Natural killer cell (primary cell): ENCODE results near the gene TBC1D9. TPM values are rescaled to one million over a fixed set of nuclear protein-coding genes. Genes with fewer than 3 reads are reported as not detected.

Experiments
- ATAC-seq, 3 donors: fragments of 150-1000 bp in 2 of 3; fragments of 200-7000 bp in 1 of 3; cut with Tn5 transposase; 1 replicate in 1 of 3; 2 replicates in 2 of 3; pipeline ENCODE4 v1.10.0; 2021; ENCODE audit warnings: mild to moderate bottlenecking in 2 of 3, moderate library complexity in 2 of 3
- DNase-seq, 2 donors: peaks; one replicate each; pipeline versions ENCODE4 v3.0.0 to v3.0.0-alpha.2; 2013 to 2021; ENCODE audit warnings: mixed read lengths in 1 of 2
- H3K27ac ChIP-seq: one replicate; pipeline ENCODE4 v1.5.1; 2013; ENCODE audit warnings: mild to moderate bottlenecking, low read length
- H3K27me3 ChIP-seq: one replicate; pipeline ENCODE4 v1.6.1; 2013; ENCODE audit warnings: low read length; ENCODE audit not compliant: control insufficient read depth, insufficient read depth
- H3K36me3 ChIP-seq: one replicate; pipeline ENCODE4 v1.6.1; 2013; ENCODE audit warnings: low read length; ENCODE audit not compliant: control insufficient read depth, insufficient read depth
- H3K4me1 ChIP-seq: one replicate; pipeline ENCODE4 v1.6.1; 2013; ENCODE audit warnings: low read length; ENCODE audit not compliant: control insufficient read depth, insufficient read depth
- H3K4me3 ChIP-seq: one replicate; pipeline ENCODE4 v1.5.1; 2013; ENCODE audit warnings: low read length
- H3K9me3 ChIP-seq: one replicate; pipeline ENCODE4 v1.6.1; 2013; ENCODE audit warnings: low read length; ENCODE audit not compliant: control insufficient read depth, insufficient read depth
- H3K27ac Mint-ChIP-seq, 2 donors: one replicate each; pipeline ENCODE4 v1.8.0; 2022; ENCODE audit warnings: mild to moderate bottlenecking in 2 of 2, mixed read lengths in 2 of 2, moderate library complexity in 1 of 2
- H3K27me3 Mint-ChIP-seq, 2 donors: one replicate each; pipeline ENCODE4 v1.8.0; 2022; ENCODE audit warnings: low read depth in 2 of 2, mixed read lengths in 2 of 2
- H3K36me3 Mint-ChIP-seq: one replicate; pipeline ENCODE4 v1.8.0; 2022; ENCODE audit warnings: mixed read lengths
- H3K4me1 Mint-ChIP-seq, 2 donors: one replicate each; pipeline ENCODE4 v1.8.0; 2022; ENCODE audit warnings: mixed read lengths in 2 of 2
- H3K4me3 Mint-ChIP-seq: one replicate; pipeline ENCODE4 v1.8.0; 2022; ENCODE audit warnings: mild to moderate bottlenecking, moderate library complexity, mixed read lengths
- H3K9me3 Mint-ChIP-seq, 2 donors: one replicate each; pipeline ENCODE4 v1.8.0; 2022; ENCODE audit warnings: mixed read lengths in 2 of 2
- WGBS: methylation state at CpG from one replicate; pipeline ENCODE4 v1.1.7; 2013; ENCODE audit warnings: missing lambda C conversion rate; ENCODE audit not compliant: insufficient coverage; 5-methylcytosine and 5-hydroxymethylcytosine counted together
- intact Hi-C: fragments of 100-400 bp; cut with micrococcal nuclease; formaldehyde crosslinking; loops from one replicate; pipeline ENCODE4 v1.14.2; 2022
- total RNA-seq, 4 donors: library from RNA; stranded (reverse); fragments of 120-200 nt in 1 of 4; gene quantifications; one replicate each; pipeline versions ENCODE4 v1.2.3 to v1.2.4, GENCODE V29; 2013 to 2022
- TF ChIP-seq, protein P1 (sequence below): fragments of 200-600 bp; IDR thresholded peaks from one replicate; pipeline ENCODE4 v1.8.0; 2022; ENCODE audit warnings: antibody characterized with exemption

Gene TBC1D9
- total RNA-seq, 3 donors from 2014 or later (not counting 1 experiment from before 2014, with no cell fraction given): 1.3 to 3.3 (median 2.0) TPM

DNA sequence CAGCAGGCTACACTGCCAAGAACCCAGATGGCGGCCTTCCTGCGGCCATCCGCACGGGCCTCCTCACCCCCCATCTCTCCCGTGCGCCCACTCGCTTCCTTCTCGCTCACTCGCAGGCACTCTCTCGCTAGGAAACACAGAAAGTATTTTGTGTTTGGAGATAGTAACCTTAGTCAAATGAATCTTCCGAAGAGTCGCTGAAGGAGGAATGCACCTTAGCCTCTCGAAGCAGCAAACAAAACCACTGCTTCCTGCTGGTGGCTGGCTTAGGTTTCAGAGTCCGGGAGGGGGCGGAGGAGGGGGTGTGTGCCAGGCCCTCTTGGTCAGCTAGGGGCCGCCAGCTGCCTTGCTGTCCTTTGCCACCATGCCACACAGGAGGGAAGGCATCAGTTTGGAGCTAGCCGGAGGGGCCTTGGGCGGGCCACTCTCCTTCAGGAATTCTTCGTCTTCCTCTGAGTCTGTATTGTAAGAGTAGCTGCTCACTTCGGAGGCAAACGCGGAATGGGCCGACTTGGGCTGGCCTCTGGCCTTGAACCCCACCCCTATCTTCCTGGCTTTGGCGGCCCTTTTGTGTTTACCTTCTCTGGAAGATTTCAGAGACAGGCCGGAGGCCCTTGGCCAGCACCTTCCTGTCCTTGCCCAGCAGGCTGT, 114.3 kb downstream of the TBC1D9 start:
- H3K36me3 ChIP-seq: no peaks in the 10 kb centered on the region
- Mint-ChIP-seq H3K4me3 (no peak overlapping the region), H3K27ac (no peak overlapping the region), H3K36me3 (no peaks in the 10 kb centered on the region), H3K27me3 (peaks cover 8 to 9% of the 10 kb centered on the region in 2 donors), H3K4me1 (no peaks in the 10 kb centered on the region), H3K9me3 (no peaks in the 10 kb centered on the region)
- no peaks in the 10 kb centered on the region for H3K9me3 ChIP-seq
- no peaks in the 10 kb centered on the region for H3K27me3 ChIP-seq
- 55% methylated on average over 25 of the region's 25 CpGs for WGBS
- no peak overlapping the region for H3K4me3 ChIP-seq
- DNase-seq (no peak), ATAC-seq (no peak)
- TF ChIP-seq, protein P1, sequence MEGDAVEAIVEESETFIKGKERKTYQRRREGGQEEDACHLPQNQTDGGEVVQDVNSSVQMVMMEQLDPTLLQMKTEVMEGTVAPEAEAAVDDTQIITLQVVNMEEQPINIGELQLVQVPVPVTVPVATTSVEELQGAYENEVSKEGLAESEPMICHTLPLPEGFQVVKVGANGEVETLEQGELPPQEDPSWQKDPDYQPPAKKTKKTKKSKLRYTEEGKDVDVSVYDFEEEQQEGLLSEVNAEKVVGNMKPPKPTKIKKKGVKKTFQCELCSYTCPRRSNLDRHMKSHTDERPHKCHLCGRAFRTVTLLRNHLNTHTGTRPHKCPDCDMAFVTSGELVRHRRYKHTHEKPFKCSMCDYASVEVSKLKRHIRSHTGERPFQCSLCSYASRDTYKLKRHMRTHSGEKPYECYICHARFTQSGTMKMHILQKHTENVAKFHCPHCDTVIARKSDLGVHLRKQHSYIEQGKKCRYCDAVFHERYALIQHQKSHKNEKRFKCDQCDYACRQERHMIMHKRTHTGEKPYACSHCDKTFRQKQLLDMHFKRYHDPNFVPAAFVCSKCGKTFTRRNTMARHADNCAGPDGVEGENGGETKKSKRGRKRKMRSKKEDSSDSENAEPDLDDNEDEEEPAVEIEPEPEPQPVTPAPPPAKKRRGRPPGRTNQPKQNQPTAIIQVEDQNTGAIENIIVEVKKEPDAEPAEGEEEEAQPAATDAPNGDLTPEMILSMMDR: no peak
- no peak overlapping the region for H3K27ac ChIP-seq
- intact Hi-C loops: no loop called here
- H3K4me1 ChIP-seq: peaks cover 7% of the 10 kb centered on the region

DNA sequence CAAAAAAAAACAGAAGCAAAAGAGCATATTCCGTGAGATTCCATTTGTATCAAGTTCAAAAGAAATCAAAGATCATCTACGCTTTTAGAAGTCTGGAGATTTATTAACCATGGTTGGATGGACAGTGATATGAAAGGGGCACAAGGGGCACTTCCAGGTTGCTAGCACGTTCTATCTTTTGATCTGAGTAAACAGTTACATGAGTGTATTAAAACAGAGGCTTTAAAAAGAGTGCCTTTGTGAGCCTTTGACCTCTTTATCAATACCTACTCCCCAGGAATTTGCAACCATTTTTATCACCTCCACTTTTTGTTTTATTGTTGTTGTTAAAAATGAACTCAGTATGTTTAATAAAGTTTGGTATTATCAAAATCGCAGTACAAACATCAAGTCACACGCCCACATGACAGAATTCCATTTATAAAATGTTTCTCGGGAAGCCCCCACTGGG, 115.1 kb downstream of the TBC1D9 start:
- Mint-ChIP-seq H3K27me3 (peaks cover 8 to 9% of the 10 kb centered on the region in 2 donors), H3K36me3 (no peaks in the 10 kb centered on the region), H3K9me3 (no peaks in the 10 kb centered on the region), H3K4me1 (no peaks in the 10 kb centered on the region), H3K27ac (no peak overlapping the region), H3K4me3 (no peak overlapping the region)
- ATAC-seq (no peak), DNase-seq (no peak)
- no peaks in the 10 kb centered on the region for H3K27me3 ChIP-seq
- no peaks in the 10 kb centered on the region for H3K9me3 ChIP-seq
- H3K27ac ChIP-seq: no peak overlapping the region
- intact Hi-C loops: no loop called here
- peaks cover 7% of the 10 kb centered on the region for H3K4me1 ChIP-seq
- H3K4me3 ChIP-seq: no peak overlapping the region
- no peaks in the 10 kb centered on the region for H3K36me3 ChIP-seq
- TF ChIP-seq, protein P1: no peak
- WGBS: 93% methylated on average over 3 of the region's 6 CpGs

DNA sequence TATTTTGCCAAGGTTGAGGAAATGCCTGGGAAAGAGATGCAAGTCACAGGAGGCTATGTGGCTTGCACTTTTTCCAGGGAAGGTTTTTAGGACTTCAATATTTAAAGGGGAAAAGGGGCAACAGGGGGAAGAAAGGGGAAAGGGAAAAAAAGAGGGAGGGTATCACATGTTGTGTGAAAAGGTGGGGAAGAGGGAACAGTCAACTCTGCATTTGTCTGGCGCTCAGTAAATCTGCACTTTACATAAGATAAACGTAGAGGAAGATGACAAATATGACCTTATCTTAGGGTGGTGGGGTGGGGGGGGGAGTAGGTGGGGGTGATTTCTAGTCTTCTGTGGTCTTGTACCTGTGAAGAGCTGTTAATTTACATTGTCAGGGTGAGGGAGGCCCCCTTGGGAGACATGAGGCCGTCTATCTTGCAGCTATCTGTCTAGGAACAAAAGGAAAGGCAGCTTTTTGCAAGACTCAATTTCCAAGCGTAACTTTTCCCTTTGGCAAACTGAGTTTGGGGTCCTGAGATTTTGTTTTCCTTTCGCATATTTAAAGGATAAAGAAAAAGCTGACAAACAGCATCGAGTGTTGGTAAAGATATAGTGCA, 115.9 kb downstream of the TBC1D9 start:
- H3K36me3 ChIP-seq: no peaks in the 10 kb centered on the region

More for the DNA sequence above, 115.9 kb downstream of the TBC1D9 start:
- Histone ChIP-seq H3K4me1 (peaks cover 7% of the 10 kb centered on the region), H3K9me3 (no peaks in the 10 kb centered on the region), H3K27me3 (no peaks in the 10 kb centered on the region), H3K4me3 (no peak overlapping the region), H3K27ac (no peak overlapping the region)
- no peak for DNase-seq
- Mint-ChIP-seq H3K9me3 (no peaks in the 10 kb centered on the region), H3K4me1 (no peaks in the 10 kb centered on the region), H3K36me3 (no peaks in the 10 kb centered on the region), H3K27me3 (peaks cover 0 to 5% of the 10 kb centered on the region in 2 donors), H3K27ac (no peak overlapping the region), H3K4me3 (no peak overlapping the region)
- ATAC-seq: no peak
- TF ChIP-seq, protein P1: no peak
- intact Hi-C loops: no loop called here
- whole genome bisulfite sequencing: 67% methylated on average over 6 of the region's 6 CpGs
